ENCODE measurements around the gene STK32C. TPM values are rescaled to one million over a fixed set of nuclear protein-coding genes. Genes with fewer than 3 reads are reported as not detected.

The STK32C gene
- total and polyA plus RNA-seq, 2 of the 4 experiments (the other 2 are of a cell fraction): 5.0 to 8.3 TPM

DNA sequence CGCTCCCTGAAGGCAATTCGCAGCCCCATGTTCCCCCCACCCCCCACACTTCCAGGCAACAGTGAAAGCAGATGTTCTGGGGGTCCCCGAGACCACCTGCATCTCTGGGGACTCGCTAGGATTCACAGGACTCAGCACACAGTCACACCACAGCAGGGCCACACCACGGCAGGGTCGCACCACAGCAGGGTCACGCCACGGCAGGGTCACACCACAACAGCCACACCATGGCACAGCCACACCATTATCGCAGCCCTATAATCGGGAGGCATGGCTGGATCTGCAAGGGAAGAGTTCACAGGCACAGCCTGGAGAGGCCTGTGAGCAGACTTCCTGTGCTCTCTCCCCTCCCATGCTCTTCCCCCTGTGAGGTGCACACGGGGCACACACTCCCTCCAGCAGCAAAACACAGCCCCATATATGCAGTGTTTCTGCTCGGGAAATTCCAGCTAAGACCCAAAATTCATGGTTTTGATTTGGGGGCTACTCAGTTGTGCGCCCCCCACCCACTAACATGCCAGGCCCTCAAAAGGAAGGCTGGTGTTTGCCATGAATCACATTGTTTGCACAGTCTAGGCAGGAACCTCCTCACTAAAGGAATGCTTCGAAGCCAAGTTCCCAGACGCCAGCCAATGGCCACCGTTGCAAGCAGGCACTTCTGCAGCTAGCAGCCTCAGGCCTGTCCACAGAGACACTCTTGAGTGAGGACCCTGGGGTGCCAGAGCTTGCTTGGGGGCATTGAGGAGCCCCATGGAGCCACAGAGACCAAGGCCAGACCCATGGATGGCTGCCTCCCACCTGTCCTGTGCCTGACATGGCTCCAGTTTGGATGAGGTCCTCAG is 128.0 kb downstream of the STK32C start:
- no peak overlapping the region for H2BK120ac ChIP-seq (ENCODE audit: low read depth, low read length)
- no peak overlapping the region for H4K5ac ChIP-seq (ENCODE audit: low read depth, low read length)
- ChIA-PET POLR2A (ENCODE audit: unreplicated experiment) (no interaction called here), CTCF (no interaction called here)
- in situ Hi-C loops (cut with MboI; ENCODE audit: low sequenced_read_pairs): no loop called here
- H2BK20ac ChIP-seq (ENCODE audit: low read depth, low read length): no peak overlapping the region
- no peaks in the 10 kb centered on the region for H3K36me3 ChIP-seq (ENCODE audit: control insufficient read depth, insufficient read depth, low read length)
- H4K20me1 ChIP-seq (ENCODE audit: insufficient read depth, low read length): no peaks in the 10 kb centered on the region; the same call in 1 of the 2 replicates
- no peak overlapping the region for H4K91ac ChIP-seq (ENCODE audit: insufficient read depth, low read depth, low read length)
- intact Hi-C loops (cut with micrococcal nuclease): no loop called here
- WGBS, 2 experiments (ENCODE audit: extremely low coverage in 2 of 2, insufficient read length in 1 of 2): 58% methylated on average over 6 of the region's 16 CpGs; no CpG with 5 or more reads in 1 of the 2 experiments
- DNase-seq (no peak), ATAC-seq (ENCODE audit: low read depth) (no peak)
- no peak overlapping the region for H3K56ac ChIP-seq (ENCODE audit: extremely low read depth, insufficient read depth, low read length)
- H2BK15ac ChIP-seq (ENCODE audit: low read depth, low read length): no peak overlapping the region
- H3K9me3 ChIP-seq (ENCODE audit: control insufficient read depth, insufficient read depth, low read length): no peaks in the 10 kb centered on the region
- H3K14ac ChIP-seq (replicated peaks; ENCODE audit: low read depth, low read length): no peak overlapping the region
- H4K8ac ChIP-seq (ENCODE audit: low read depth in 2 of 2, low read length in 2 of 2): no peak overlapping the region
- peaks cover 38% of the 10 kb centered on the region for H3K27me3 ChIP-seq (ENCODE audit: control insufficient read depth, insufficient read depth, low read length)
- no peak overlapping the region for H3K4ac ChIP-seq (ENCODE audit: low read depth, low read length)
- no TSS peak for BruUV-seq (replicated peaks)
- no peak overlapping the region for H3K9ac ChIP-seq (ENCODE audit: low read depth, low read length)
- no peak overlapping the region for H2BK5ac ChIP-seq (ENCODE audit: low read depth, low read length, poor library complexity, severe bottlenecking)
- no peak overlapping the region for H3K4me2 ChIP-seq (ENCODE audit: low read depth, low read length)
- no peak overlapping the region for H3K23ac ChIP-seq (ENCODE audit: low read depth, low read length)
- H2AK9ac ChIP-seq (replicated peaks; ENCODE audit: low read depth, low read length, poor library complexity): no peak overlapping the region
- no peak overlapping the region for H3K18ac ChIP-seq (ENCODE audit: low read depth, low read length)
- peak overlapping the region; percentile 16 for H2AFZ ChIP-seq (replicated peaks; ENCODE audit: low read length, poor library complexity)
- H3K4me1 ChIP-seq (ENCODE audit: control insufficient read depth, insufficient read depth, low read length): no peaks in the 10 kb centered on the region
- no peak overlapping the region for H2AK5ac ChIP-seq (ENCODE audit: low read depth, low read length)
- H3K4me3 ChIP-seq (ENCODE audit: insufficient read depth, low read depth, low read length): no peak overlapping the region
- no peak overlapping the region for H3K27ac ChIP-seq (ENCODE audit: insufficient read depth, low read length)
- dilution Hi-C loops (cut with HindIII; ENCODE audit: low sequenced_read_pairs, unreplicated experiment): no loop called here
- H3K9me1 ChIP-seq (ENCODE audit: insufficient read depth, low read length): no peaks in the 10 kb centered on the region
- no peaks in the 10 kb centered on the region for H3K79me1 ChIP-seq (ENCODE audit: low read depth in 1 of 2, low read length in 2 of 2)
- TF ChIP-seq, protein P1, sequence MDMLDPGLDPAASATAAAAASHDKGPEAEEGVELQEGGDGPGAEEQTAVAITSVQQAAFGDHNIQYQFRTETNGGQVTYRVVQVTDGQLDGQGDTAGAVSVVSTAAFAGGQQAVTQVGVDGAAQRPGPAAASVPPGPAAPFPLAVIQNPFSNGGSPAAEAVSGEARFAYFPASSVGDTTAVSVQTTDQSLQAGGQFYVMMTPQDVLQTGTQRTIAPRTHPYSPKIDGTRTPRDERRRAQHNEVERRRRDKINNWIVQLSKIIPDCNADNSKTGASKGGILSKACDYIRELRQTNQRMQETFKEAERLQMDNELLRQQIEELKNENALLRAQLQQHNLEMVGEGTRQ (IDR thresholded peaks at IDR 0.05; ENCODE audit: low read depth, low read length): no peak
- TF ChIP-seq SMC3 (IDR thresholded peaks at IDR 0.05; ENCODE audit: low read depth, low read length) (no peak), RFX5 (IDR thresholded peaks at IDR 0.05; ENCODE audit: low read depth, low read length) (no peak), NFE2L2 (IDR thresholded peaks at IDR 0.05; ENCODE audit: low read depth, low read length) (no peak), POLR2A (IDR thresholded peaks at IDR 0.05; ENCODE audit: low read depth, low read length) (no peak), RCOR1 (IDR thresholded peaks at IDR 0.05; ENCODE audit: insufficient replicate concordance, low read length) (no peak), CEBPB (IDR thresholded peaks at IDR 0.05; ENCODE audit: low read depth, low read length) (no peak), CHD1 (IDR thresholded peaks at IDR 0.05; ENCODE audit: low read depth, low read length) (no peak), FOS (IDR thresholded peaks at IDR 0.05; ENCODE audit: low read depth, low read length) (no peak), MAZ (IDR thresholded peaks at IDR 0.05; ENCODE audit: borderline replicate concordance, low read depth, low read length) (no peak), MAFK (IDR thresholded peaks at IDR 0.05; ENCODE audit: low read depth, low read length) (no peak), MXI1 (IDR thresholded peaks at IDR 0.05; ENCODE audit: borderline replicate concordance, low read depth, low read length) (no peak), RAD21 (IDR thresholded peaks at IDR 0.05; ENCODE audit: low read length) (no peak)
- TF ChIP-seq, protein P2, sequence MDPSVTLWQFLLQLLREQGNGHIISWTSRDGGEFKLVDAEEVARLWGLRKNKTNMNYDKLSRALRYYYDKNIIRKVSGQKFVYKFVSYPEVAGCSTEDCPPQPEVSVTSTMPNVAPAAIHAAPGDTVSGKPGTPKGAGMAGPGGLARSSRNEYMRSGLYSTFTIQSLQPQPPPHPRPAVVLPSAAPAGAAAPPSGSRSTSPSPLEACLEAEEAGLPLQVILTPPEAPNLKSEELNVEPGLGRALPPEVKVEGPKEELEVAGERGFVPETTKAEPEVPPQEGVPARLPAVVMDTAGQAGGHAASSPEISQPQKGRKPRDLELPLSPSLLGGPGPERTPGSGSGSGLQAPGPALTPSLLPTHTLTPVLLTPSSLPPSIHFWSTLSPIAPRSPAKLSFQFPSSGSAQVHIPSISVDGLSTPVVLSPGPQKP (IDR thresholded peaks at IDR 0.05; ENCODE audit: borderline replicate concordance, low read depth, low read length): no peak
- TF ChIP-seq, protein P3, sequence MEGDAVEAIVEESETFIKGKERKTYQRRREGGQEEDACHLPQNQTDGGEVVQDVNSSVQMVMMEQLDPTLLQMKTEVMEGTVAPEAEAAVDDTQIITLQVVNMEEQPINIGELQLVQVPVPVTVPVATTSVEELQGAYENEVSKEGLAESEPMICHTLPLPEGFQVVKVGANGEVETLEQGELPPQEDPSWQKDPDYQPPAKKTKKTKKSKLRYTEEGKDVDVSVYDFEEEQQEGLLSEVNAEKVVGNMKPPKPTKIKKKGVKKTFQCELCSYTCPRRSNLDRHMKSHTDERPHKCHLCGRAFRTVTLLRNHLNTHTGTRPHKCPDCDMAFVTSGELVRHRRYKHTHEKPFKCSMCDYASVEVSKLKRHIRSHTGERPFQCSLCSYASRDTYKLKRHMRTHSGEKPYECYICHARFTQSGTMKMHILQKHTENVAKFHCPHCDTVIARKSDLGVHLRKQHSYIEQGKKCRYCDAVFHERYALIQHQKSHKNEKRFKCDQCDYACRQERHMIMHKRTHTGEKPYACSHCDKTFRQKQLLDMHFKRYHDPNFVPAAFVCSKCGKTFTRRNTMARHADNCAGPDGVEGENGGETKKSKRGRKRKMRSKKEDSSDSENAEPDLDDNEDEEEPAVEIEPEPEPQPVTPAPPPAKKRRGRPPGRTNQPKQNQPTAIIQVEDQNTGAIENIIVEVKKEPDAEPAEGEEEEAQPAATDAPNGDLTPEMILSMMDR (conservative IDR thresholded peaks at IDR 0.05; ENCODE audit: low read depth, low read length): no peak
